OCI-LY7 (cell line): ENCODE results near the gene CYFIP2. TPM values are rescaled to one million over a fixed set of nuclear protein-coding genes. Genes with fewer than 3 reads are reported as not detected.

Experiments
- BruUV-seq: library from RNA; stranded (reverse); fragments of 400-500 nt; replicated peaks from 2 replicates; lab custom pipeline; 2021; lab: Mats Ljungman, UMichigan
- CTCF ChIA-PET: fragments of 300-600 bp; sonication (Branson Sonifier 250); formaldehyde crosslinking; loops from one replicate; lab custom pipeline; 2022; ENCODE audit warnings: antibody characterized with exemption; ENCODE audit not compliant: unreplicated experiment; lab: Charles Lee
- POLR2A ChIA-PET: fragments of 300-600 bp; sonication (Branson Sonifier 250); formaldehyde crosslinking; loops from one replicate; lab custom pipeline; 2022; ENCODE audit warnings: antibody characterized with exemption; lab: Charles Lee
- DNase-seq: peaks from one replicate; pipeline ENCODE4 v3.0.0-alpha.2; 2015; ENCODE audit warnings: low spot score
- H2AFZ ChIP-seq: fragments of 200-600 bp; sonication (generic), shearing (Covaris generic); 2 replicates; pipeline ENCODE4 v1.6.1; 2014; ENCODE audit warnings: mild to moderate bottlenecking, antibody characterized with exemption, low read length, moderate library complexity
- H3K27ac ChIP-seq: fragments of 200-600 bp; sonication (generic); 2 replicates; pipeline ENCODE4 v1.5.1; 2014; ENCODE audit warnings: mixed run types, low read depth, mild to moderate bottlenecking, moderate library complexity, low read length, inconsistent platforms; ENCODE audit not compliant: poor library complexity, severe bottlenecking
- H3K36me3 ChIP-seq: fragments of 200-600 bp; sonication (generic); 2 replicates; pipeline ENCODE4 v1.6.1; 2014; ENCODE audit warnings: mild to moderate bottlenecking, antibody characterized with exemption, low read length, moderate library complexity, mixed read lengths; ENCODE audit not compliant: insufficient read depth
- H3K4me1 ChIP-seq: fragments of 200-600 bp; sonication (generic); 2 replicates; pipeline ENCODE4 v1.5.1; 2014; ENCODE audit warnings: mild to moderate bottlenecking, low read length; ENCODE audit not compliant: insufficient read depth, poor library complexity, severe bottlenecking
- H3K4me2 ChIP-seq: fragments of 200-600 bp; sonication (generic); 2 replicates; pipeline ENCODE4 v1.6.1; 2014; ENCODE audit warnings: mild to moderate bottlenecking, low read length
- H3K4me3 ChIP-seq: fragments of 200-600 bp; sonication (generic); 2 replicates; pipeline ENCODE4 v1.5.1; 2014; ENCODE audit warnings: mild to moderate bottlenecking, low read depth, low read length; ENCODE audit not compliant: poor library complexity, severe bottlenecking
- H3K79me2 ChIP-seq: fragments of 200-600 bp; sonication (generic); 2 replicates; pipeline ENCODE4 v1.6.1; 2016; ENCODE audit warnings: low read depth, mild to moderate bottlenecking, low read length, moderate library complexity, mixed read lengths; ENCODE audit not compliant: insufficient read depth
- H3K9me2 ChIP-seq: fragments of 200-600 bp; sonication (generic); 2 replicates; pipeline ENCODE4 v1.6.1; 2016; ENCODE audit warnings: mild to moderate bottlenecking, low read length, mixed read lengths; ENCODE audit not compliant: insufficient read depth
- H3K9me3 ChIP-seq: fragments of 200-600 bp; sonication (generic); 2 replicates; pipeline ENCODE4 v1.6.1; 2014; ENCODE audit warnings: mild to moderate bottlenecking, mixed run types, low read length, mixed read lengths
- H4K20me1 ChIP-seq: fragments of 200-600 bp; sonication (generic); 2 replicates; pipeline ENCODE4 v1.6.1; 2014; ENCODE audit warnings: mild to moderate bottlenecking, antibody characterized with exemption, low read length, moderate library complexity, mixed read lengths; ENCODE audit not compliant: insufficient read depth
- CTCF ChIP-seq: fragments of 200-600 bp; sonication (generic); conservative IDR thresholded peaks from 2 replicates; pipeline ENCODE4 v1.5.1; 2014; ENCODE audit warnings: mild to moderate bottlenecking, antibody characterized with exemption, low read length, moderate library complexity, mixed read lengths
- EZH2phosphoT487 ChIP-seq: fragments of 200-600 bp; sonication (generic); IDR thresholded peaks from 2 replicates; pipeline ENCODE4 v1.6.1; 2018; ENCODE audit warnings: low read depth, borderline replicate concordance, mild to moderate bottlenecking, mixed run types, antibody characterized with exemption, low read length, moderate library complexity, mixed read lengths
- intact Hi-C: fragments of 100-400 bp; cut with micrococcal nuclease; formaldehyde crosslinking; loops from one replicate; pipeline ENCODE4 v1.10.0; 2022; ENCODE audit not compliant: unreplicated experiment
- total RNA-seq, 2 experiments: library from RNA; depleted of rRNA in 1 of 2; stranded (reverse); fragments of >200 nt in 1 of 2; shearing (Covaris generic) in 1 of 2; gene quantifications; 2 replicates each; pipeline ENCODE4 v1.2.3, GENCODE V29; 2014 to 2022

The CYFIP2 gene
- total RNA-seq, 2 experiments from 2014 or later: 258 to 419 TPM

GRCh38 chr5:157253547-157253946, 12.4 kb upstream of the CYFIP2 start:
- peak overlapping the region; percentile 7 for H3K4me3 ChIP-seq
- H3K27ac ChIP-seq: peak overlapping the region; percentile 16
- no peak for TF ChIP-seq EZH2phosphoT487
- peak; percentile 99 for TF ChIP-seq CTCF
- no peaks in the 10 kb centered on the region for H3K79me2 ChIP-seq
- H3K9me2 ChIP-seq: no peaks in the 10 kb centered on the region
- peak overlapping the region; percentile 55 for H3K4me2 ChIP-seq
- no peaks in the 10 kb centered on the region for H3K36me3 ChIP-seq
- no peaks in the 10 kb centered on the region for H4K20me1 ChIP-seq
- CTCF ChIA-PET: interaction anchor here (0.7 to 1.8 kb wide), 9 partner anchors 10 to 490 kb away, joined by 3 to 6 read pairs (median 5); partner anchors contain the start of gene LSM11
- DNase-seq: peak; percentile 71
- peak overlapping the region; percentile 90 for H2AFZ ChIP-seq
- BruUV-seq: no TSS peak
- no peaks in the 10 kb centered on the region for H3K9me3 ChIP-seq
- POLR2A ChIA-PET: interaction anchor here (1.1 to 1.8 kb wide), 10 partner anchors 9 to 103 kb away, joined by 3 to 10 read pairs (median 4); partner anchors contain the start of gene CYFIP2
- intact Hi-C loops: loop anchor here (1.0 kb wide), 6 partner anchors 30 to 490 kb away; partner anchors contain the start of gene LSM11
- H3K4me1 ChIP-seq: peaks cover 10% of the 10 kb centered on the region

- H3K4me1 ChIP-seq: peaks cover 3% of the 10 kb centered on the region
- POLR2A ChIA-PET: no interaction called here
Measured at GRCh38 chr5:157258450-157258849, 7.5 kb upstream of the CYFIP2 start.

More at GRCh38 chr5:157258450-157258849, 7.5 kb upstream of the CYFIP2 start:
- Histone ChIP-seq H3K27ac (no peak overlapping the region), H2AFZ (no peak overlapping the region), H3K9me2 (no peaks in the 10 kb centered on the region), H3K9me3 (no peaks in the 10 kb centered on the region), H3K4me2 (no peak overlapping the region), H3K36me3 (no peaks in the 10 kb centered on the region), H3K79me2 (no peaks in the 10 kb centered on the region), H3K4me3 (no peak overlapping the region), H4K20me1 (no peaks in the 10 kb centered on the region)
- intact Hi-C loops: no loop called here
- no peak for DNase-seq
- BruUV-seq: no TSS peak
- no peak for TF ChIP-seq CTCF
- no peak for TF ChIP-seq EZH2phosphoT487
- CTCF ChIA-PET: no interaction called here
